AG04449 (cell line): Measurements from ENCODE around the gene CRISPLD2.

ENCODE experiments used
- CTCF ChIA-PET: fragments of 350-600 bp; formaldehyde crosslinking; extraction: SDS; loops from one replicate; lab custom pipeline; 2021; ENCODE audit warnings: antibody characterized with exemption; lab: Yijun Ruan, JAX
- POLR2A ChIA-PET: fragments of 400-600, 350-600 bp; formaldehyde crosslinking; extraction: SDS; loops from one replicate; lab custom pipeline; 2020; ENCODE audit warnings: antibody characterized with exemption, inconsistent platforms; lab: Yijun Ruan, JAX
- DNase-seq: peaks from one replicate; pipeline ENCODE4 v3.0.0-alpha.2; 2010; ENCODE audit warnings: low read depth, low spot score
- H3K4me3 ChIP-seq: 2 replicates; pipeline ENCODE4 v1.5.1; 2011; ENCODE audit warnings: low read depth, mild to moderate bottlenecking, control low read depth, low read length
- TF ChIP-seq, protein P1 (sequence below): IDR thresholded peaks from one replicate; pipeline ENCODE4 v1.5.1; 2011; ENCODE audit warnings: mild to moderate bottlenecking, moderate library complexity, low read length, control low read depth, inconsistent platforms; ENCODE audit not compliant: insufficient read depth; ENCODE audit errors: missing control alignments

Gene CRISPLD2

DNA sequence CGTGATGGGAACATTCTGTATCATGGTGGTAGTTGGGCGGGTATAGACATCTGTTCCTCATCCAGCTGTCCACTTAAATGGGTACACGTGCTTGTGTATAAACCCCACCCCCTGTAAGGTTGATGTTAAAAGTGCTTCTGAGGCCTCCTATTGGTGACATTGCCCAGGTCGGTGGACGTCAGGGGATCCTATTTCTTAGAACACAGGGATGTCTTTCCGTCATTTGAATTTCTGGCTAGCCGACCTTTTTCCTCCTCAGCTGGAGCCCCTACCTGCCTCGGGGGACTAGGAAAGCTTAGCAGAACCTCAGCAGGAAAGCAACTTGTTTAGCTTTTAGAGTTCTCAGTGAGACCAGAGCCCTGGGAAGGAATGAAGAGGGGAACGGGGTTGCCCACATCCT lies 16.6 kb upstream of the CRISPLD2 start:
- DNase-seq = no peak
- no peak overlapping the region for H3K4me3 ChIP-seq
- ChIA-PET POLR2A (no interaction called here), CTCF (no interaction called here)
- TF ChIP-seq, protein P1, sequence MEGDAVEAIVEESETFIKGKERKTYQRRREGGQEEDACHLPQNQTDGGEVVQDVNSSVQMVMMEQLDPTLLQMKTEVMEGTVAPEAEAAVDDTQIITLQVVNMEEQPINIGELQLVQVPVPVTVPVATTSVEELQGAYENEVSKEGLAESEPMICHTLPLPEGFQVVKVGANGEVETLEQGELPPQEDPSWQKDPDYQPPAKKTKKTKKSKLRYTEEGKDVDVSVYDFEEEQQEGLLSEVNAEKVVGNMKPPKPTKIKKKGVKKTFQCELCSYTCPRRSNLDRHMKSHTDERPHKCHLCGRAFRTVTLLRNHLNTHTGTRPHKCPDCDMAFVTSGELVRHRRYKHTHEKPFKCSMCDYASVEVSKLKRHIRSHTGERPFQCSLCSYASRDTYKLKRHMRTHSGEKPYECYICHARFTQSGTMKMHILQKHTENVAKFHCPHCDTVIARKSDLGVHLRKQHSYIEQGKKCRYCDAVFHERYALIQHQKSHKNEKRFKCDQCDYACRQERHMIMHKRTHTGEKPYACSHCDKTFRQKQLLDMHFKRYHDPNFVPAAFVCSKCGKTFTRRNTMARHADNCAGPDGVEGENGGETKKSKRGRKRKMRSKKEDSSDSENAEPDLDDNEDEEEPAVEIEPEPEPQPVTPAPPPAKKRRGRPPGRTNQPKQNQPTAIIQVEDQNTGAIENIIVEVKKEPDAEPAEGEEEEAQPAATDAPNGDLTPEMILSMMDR = no peak

DNA sequence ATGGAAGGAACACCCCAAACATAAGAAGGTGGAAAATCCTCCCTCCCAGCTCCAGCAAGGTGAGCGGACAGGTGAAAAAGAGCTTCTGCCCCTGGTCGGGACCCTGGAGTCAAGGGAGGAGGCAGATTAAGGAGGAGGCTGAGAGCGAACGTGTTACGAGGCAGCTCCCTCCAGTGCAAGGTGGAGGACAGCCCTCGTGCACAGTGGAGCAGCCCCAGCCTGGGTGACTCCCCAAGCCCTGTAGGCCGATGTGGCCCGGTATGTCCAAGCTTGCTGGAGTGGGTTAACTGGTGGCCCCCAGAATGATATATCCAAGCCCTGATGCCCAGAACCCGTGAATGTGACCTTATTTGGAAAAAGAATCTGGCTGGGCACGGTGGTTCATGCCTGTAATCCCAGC lies 15.5 kb upstream of the CRISPLD2 start:
- DNase-seq = no peak
- POLR2A ChIA-PET = no interaction called here
- TF ChIP-seq, protein P1 = no peak
- CTCF ChIA-PET = interaction anchor here (1.1 kb wide), 1 partner anchor 148 kb away, joined by 3 read pairs; no protein-coding TSS in a partner anchor
- no peak overlapping the region for H3K4me3 ChIP-seq

DNA sequence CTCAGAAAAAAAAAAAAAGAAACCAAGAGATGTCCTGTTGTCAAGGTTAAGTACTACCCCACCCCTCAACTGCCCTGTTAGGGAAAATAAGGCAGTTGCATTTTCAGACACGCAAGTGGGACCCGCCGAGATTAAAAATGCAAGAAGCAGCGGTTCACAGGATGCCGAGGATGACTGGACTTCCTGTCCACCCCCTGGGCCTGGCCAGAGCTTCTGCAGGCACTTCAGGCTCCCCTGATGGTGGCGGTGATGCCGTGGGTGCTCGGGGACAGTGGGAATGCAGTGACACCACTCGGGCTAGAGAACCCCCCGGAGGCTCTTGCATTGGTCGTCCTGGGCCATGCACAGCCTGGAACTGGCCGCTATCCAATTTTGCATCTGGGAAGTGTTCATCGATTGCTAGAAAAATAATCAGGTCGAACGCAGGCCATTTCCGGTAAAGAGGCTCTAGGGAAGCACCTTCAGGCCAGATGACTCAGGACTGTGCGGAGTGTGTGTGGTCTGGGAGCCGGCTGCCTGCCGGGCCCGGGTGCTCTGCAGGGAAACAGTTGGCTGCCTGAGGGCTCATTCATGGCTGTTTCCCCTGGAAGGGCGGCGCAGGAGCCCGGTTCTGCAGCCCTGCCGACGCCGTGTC lies 13.4 kb upstream of the CRISPLD2 start:
- ChIA-PET CTCF (interaction anchor here (1.1 to 1.9 kb wide), 4 partner anchors 20 to 165 kb away, joined by 3 to 6 read pairs (median 4); no protein-coding TSS in a partner anchor), POLR2A (interaction anchor here (1.0 to 1.1 kb wide), 2 partner anchors 13 to 75 kb away, joined by 3 to 6 read pairs; partner anchors contain the start of gene CRISPLD2)
- peak overlapping the region; percentile 32 for H3K4me3 ChIP-seq
- DNase-seq = peak; percentile 42
- TF ChIP-seq, protein P1 = no peak

DNA sequence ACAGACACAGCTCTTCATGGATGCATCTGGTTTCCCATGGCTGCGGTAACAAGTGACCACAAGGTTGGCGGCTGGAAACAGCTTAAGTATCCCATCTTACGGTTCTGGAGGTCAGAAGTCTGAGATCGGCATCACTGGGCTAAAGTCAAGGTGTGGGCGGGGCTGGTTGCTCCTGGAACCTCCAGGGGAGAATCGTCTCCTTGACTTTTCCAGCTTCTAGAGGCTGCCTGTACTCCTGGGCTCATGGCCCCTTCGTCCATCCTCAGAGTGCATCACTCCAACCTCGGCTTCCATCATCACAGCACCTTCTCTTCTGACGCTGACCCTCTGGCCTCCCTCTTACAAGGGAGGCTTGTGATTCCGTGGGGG lies 12.9 kb upstream of the CRISPLD2 start:
- TF ChIP-seq, protein P1 = no peak
- H3K4me3 ChIP-seq = peak overlapping the region; percentile 4; the same call in 1 of the 2 replicates

DNA sequence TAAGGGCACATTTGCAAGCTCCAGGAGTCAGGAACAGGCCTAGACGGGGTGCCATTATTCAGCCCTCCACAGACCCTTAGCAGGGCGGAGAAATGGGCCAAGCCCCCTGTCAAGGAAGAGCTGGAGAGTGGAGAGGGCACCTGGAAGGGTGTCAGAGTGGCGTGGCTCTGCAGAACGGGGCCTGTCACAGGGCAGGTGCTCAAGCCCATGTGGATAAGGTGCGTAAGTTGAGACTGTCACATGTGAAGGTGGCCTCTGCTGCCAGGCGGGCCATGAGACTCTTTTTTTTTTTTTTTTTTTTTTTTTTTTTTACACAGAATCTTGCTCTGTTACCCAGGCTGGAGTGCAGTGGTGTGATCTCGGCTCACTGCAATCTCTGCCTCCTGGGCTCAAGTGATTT lies 12.0 kb upstream of the CRISPLD2 start:
- ChIA-PET CTCF (interaction anchor here (1.5 kb wide), 1 partner anchor 145 kb away, joined by 5 read pairs; no protein-coding TSS in a partner anchor), POLR2A (no interaction called here)
- no peak overlapping the region for H3K4me3 ChIP-seq
- DNase-seq = no peak
- TF ChIP-seq, protein P1 = no peak

More for the DNA sequence above, 12.9 kb upstream of the CRISPLD2 start:
- POLR2A ChIA-PET = interaction anchor here (1.0 to 1.1 kb wide), 2 partner anchors 13 to 75 kb away, joined by 3 to 6 read pairs; partner anchors contain the start of gene CRISPLD2
- no peak for DNase-seq
- CTCF ChIA-PET = interaction anchor here (1.2 to 1.9 kb wide), 3 partner anchors 19 to 164 kb away, joined by 3 to 6 read pairs (median 5); no protein-coding TSS in a partner anchor

DNA sequence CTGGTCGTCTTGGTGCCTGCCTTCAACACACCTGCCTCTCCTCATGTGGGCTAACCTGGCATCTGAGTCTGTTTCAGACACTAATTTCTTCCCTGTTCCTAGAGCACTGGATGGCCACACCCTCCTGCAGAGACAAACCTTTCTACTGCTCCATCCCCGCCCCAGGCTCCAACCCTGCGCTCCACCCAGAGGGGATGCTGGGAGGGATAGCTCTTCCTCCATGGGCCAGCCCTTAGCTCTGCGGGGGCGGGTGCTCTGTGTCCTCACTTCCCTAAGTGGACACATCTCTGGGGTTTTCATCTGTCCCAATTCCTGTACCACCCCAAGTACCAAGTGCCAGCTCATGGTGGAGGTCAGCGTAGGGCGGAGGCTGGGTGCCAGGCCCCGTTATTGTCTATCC lies 11.0 kb upstream of the CRISPLD2 start:
- POLR2A ChIA-PET = no interaction called here
- TF ChIP-seq, protein P1 = no peak
- CTCF ChIA-PET = no interaction called here
- no peak overlapping the region for H3K4me3 ChIP-seq
- DNase-seq = no peak
